H1 (cell line): ENCODE measurements around the gene PLEKHA5. TPM values are rescaled to one million over a fixed set of nuclear protein-coding genes. Genes with fewer than 3 reads are reported as not detected.

Source experiments
- ASH2L ChIP-seq: fragments of 200-600, 300-600 bp; sonication (generic); IDR thresholded peaks from one replicate; pipeline ENCODE4 v1.7.1; 2017; ENCODE audit warnings: low read length
- BACH1 ChIP-seq: IDR thresholded peaks from 2 replicates; pipeline ENCODE4 v1.6.1; 2012; ENCODE audit warnings: low read length, improper control_type of control experiment
- CHD1 ChIP-seq: IDR thresholded peaks from 2 replicates; pipeline ENCODE4 v1.6.1; 2012; ENCODE audit warnings: low read depth, low read length, improper control_type of control experiment
- CTBP2 ChIP-seq: IDR thresholded peaks from 2 replicates; pipeline ENCODE4 v1.7.0; 2011; ENCODE audit warnings: borderline replicate concordance, mild to moderate bottlenecking, moderate library complexity, mixed read lengths, low read length; ENCODE audit not compliant: insufficient read depth, insufficient read length
- RNF2 ChIP-seq: fragments of 200-900, 300-1000 bp; sonication (generic); IDR thresholded peaks from 2 replicates; pipeline ENCODE4 v1.7.1; 2016; ENCODE audit warnings: borderline replicate concordance, low read depth, mild to moderate bottlenecking, antibody characterized with exemption, low read length; ENCODE audit not compliant: poor library complexity, severe bottlenecking; ENCODE audit errors: missing control alignments
- SUZ12 ChIP-seq: fragments of 200-600 bp; sonication (generic); IDR thresholded peaks from 2 replicates; pipeline ENCODE4 v1.6.1; 2012; ENCODE audit warnings: mild to moderate bottlenecking, inconsistent platforms, low read length, moderate library complexity, mixed read lengths
- TAF7 ChIP-seq: optimal IDR thresholded peaks from 2 replicates; pipeline ENCODE3; 2011; ENCODE audit warnings: low read depth, mild to moderate bottlenecking, inconsistent platforms, low read length, moderate library complexity, borderline replicate concordance
- polyA plus RNA-seq, 7 experiments: library from polyadenylated mRNA; depleted of rRNA in 3 of 7; stranded (reverse) in 5 of 7; unstranded in 2 of 7; fragments of >200 nt in 5 of 7; fragments of 200-250 nt in 2 of 7; gene quantifications; 1 replicate in 5 of 7; 2 replicates in 1 of 7; 4 replicates in 1 of 7; pipeline versions ENCODE4 v1.2.1 to v1.2.3, GENCODE V29; 2011 to 2013; ENCODE audit warnings: missing spikeins in 2 of 7, mixed read lengths in 2 of 7
- total RNA-seq: library from RNA; stranded (reverse); fragmentation: NEBNext Ultra II Directional; extraction: Animal tissue kit (Norgen Biotek cat#: 25700); gene quantifications from 2 replicates; pipeline ENCODE4 v1.2.1, GENCODE V29; 2021
- TF ChIP-seq, protein P1 (sequence below): fragments of 300-600 bp; sonication (generic); IDR thresholded peaks from 2 replicates; pipeline ENCODE4 v1.7.1; 2012; ENCODE audit warnings: low read length, moderate library complexity, mild to moderate bottlenecking, inconsistent platforms; ENCODE audit not compliant: insufficient replicate concordance
- TF ChIP-seq, protein P2 (sequence below), 3 experiments: IDR thresholded peaks; 1 replicate in 2 of 3; 2 replicates in 1 of 3; pipeline versions ENCODE4 v1.5.1 to v1.6.1; 2011; ENCODE audit warnings: low read length in 3 of 3, mild to moderate bottlenecking in 3 of 3, inconsistent platforms in 2 of 3, low read depth in 1 of 3, moderate library complexity in 1 of 3; ENCODE audit not compliant: insufficient read depth in 1 of 3; ENCODE audit errors: control extremely low read depth in 1 of 3

The PLEKHA5 gene
- total and polyA plus RNA-seq, 2 of the 8 experiments (the other 6 are each of a cell fraction or from before 2014, with no cell fraction given): 17.2 to 66.1 TPM

DNA sequence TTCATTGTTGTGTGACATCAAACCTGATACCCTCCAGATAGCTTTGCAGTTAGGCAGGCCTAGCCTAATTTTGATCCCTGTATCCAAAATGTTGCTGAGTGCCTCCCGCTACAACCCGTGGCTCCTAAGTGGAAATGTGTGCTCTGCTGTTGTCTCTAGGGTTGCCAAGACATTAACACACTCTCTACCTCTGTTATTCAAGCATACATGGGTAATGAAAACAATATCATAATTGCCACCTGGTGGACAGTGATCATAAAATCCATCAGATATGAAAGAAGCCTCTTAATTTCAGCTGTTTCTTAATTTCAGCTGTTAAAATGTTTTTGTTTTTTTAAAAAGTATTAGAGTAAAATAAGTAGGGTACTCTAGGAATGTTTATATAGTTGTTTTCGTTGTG, 93.5 kb downstream of the PLEKHA5 start (continued):
- TF ChIP-seq, protein P1, sequence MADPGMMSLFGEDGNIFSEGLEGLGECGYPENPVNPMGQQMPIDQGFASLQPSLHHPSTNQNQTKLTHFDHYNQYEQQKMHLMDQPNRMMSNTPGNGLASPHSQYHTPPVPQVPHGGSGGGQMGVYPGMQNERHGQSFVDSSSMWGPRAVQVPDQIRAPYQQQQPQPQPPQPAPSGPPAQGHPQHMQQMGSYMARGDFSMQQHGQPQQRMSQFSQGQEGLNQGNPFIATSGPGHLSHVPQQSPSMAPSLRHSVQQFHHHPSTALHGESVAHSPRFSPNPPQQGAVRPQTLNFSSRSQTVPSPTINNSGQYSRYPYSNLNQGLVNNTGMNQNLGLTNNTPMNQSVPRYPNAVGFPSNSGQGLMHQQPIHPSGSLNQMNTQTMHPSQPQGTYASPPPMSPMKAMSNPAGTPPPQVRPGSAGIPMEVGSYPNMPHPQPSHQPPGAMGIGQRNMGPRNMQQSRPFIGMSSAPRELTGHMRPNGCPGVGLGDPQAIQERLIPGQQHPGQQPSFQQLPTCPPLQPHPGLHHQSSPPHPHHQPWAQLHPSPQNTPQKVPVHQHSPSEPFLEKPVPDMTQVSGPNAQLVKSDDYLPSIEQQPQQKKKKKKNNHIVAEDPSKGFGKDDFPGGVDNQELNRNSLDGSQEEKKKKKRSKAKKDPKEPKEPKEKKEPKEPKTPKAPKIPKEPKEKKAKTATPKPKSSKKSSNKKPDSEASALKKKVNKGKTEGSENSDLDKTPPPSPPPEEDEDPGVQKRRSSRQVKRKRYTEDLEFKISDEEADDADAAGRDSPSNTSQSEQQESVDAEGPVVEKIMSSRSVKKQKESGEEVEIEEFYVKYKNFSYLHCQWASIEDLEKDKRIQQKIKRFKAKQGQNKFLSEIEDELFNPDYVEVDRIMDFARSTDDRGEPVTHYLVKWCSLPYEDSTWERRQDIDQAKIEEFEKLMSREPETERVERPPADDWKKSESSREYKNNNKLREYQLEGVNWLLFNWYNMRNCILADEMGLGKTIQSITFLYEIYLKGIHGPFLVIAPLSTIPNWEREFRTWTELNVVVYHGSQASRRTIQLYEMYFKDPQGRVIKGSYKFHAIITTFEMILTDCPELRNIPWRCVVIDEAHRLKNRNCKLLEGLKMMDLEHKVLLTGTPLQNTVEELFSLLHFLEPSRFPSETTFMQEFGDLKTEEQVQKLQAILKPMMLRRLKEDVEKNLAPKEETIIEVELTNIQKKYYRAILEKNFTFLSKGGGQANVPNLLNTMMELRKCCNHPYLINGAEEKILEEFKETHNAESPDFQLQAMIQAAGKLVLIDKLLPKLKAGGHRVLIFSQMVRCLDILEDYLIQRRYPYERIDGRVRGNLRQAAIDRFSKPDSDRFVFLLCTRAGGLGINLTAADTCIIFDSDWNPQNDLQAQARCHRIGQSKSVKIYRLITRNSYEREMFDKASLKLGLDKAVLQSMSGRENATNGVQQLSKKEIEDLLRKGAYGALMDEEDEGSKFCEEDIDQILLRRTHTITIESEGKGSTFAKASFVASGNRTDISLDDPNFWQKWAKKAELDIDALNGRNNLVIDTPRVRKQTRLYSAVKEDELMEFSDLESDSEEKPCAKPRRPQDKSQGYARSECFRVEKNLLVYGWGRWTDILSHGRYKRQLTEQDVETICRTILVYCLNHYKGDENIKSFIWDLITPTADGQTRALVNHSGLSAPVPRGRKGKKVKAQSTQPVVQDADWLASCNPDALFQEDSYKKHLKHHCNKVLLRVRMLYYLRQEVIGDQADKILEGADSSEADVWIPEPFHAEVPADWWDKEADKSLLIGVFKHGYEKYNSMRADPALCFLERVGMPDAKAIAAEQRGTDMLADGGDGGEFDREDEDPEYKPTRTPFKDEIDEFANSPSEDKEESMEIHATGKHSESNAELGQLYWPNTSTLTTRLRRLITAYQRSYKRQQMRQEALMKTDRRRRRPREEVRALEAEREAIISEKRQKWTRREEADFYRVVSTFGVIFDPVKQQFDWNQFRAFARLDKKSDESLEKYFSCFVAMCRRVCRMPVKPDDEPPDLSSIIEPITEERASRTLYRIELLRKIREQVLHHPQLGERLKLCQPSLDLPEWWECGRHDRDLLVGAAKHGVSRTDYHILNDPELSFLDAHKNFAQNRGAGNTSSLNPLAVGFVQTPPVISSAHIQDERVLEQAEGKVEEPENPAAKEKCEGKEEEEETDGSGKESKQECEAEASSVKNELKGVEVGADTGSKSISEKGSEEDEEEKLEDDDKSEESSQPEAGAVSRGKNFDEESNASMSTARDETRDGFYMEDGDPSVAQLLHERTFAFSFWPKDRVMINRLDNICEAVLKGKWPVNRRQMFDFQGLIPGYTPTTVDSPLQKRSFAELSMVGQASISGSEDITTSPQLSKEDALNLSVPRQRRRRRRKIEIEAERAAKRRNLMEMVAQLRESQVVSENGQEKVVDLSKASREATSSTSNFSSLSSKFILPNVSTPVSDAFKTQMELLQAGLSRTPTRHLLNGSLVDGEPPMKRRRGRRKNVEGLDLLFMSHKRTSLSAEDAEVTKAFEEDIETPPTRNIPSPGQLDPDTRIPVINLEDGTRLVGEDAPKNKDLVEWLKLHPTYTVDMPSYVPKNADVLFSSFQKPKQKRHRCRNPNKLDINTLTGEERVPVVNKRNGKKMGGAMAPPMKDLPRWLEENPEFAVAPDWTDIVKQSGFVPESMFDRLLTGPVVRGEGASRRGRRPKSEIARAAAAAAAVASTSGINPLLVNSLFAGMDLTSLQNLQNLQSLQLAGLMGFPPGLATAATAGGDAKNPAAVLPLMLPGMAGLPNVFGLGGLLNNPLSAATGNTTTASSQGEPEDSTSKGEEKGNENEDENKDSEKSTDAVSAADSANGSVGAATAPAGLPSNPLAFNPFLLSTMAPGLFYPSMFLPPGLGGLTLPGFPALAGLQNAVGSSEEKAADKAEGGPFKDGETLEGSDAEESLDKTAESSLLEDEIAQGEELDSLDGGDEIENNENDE: no peak
- TF ChIP-seq, protein P2, sequence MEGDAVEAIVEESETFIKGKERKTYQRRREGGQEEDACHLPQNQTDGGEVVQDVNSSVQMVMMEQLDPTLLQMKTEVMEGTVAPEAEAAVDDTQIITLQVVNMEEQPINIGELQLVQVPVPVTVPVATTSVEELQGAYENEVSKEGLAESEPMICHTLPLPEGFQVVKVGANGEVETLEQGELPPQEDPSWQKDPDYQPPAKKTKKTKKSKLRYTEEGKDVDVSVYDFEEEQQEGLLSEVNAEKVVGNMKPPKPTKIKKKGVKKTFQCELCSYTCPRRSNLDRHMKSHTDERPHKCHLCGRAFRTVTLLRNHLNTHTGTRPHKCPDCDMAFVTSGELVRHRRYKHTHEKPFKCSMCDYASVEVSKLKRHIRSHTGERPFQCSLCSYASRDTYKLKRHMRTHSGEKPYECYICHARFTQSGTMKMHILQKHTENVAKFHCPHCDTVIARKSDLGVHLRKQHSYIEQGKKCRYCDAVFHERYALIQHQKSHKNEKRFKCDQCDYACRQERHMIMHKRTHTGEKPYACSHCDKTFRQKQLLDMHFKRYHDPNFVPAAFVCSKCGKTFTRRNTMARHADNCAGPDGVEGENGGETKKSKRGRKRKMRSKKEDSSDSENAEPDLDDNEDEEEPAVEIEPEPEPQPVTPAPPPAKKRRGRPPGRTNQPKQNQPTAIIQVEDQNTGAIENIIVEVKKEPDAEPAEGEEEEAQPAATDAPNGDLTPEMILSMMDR (IDR thresholded peaks at IDR 0.05; ENCODE audit: control extremely low read depth in 1 of 3, insufficient read depth in 1 of 3, low read depth in 1 of 3, low read length in 3 of 3): no peak
- TF ChIP-seq BACH1 (no peak), CTBP2 (no peak), CHD1 (no peak), TAF7 (no peak), SUZ12 (no peak), RNF2 (no peak), ASH2L (no peak)
